ENCODE measurements around the gene KTI12. TPM values are rescaled to one million over a fixed set of nuclear protein-coding genes. Genes with fewer than 3 reads are reported as not detected.
"Not testable (repeated sequence)": the region's sequence is repeated elsewhere in the genome, so short reads cannot be mapped to it uniquely, and the experiment has no call there.

KTI12 gene
- polyA plus RNA-seq (ENCODE audit: insufficient read length), result 6.2 TPM
- long read RNA-seq, donor 1, transcript KTI12-201 (1 exons, 1,714 nt), result major isoform, 16 of 16 reads
- long read RNA-seq, donor 1, partial matches to known transcripts, result 0 of 16 reads
- long read RNA-seq, donor 1, other reads (novel, unspliced or antisense), result 0 of 16 reads
- long read RNA-seq, donor 2, transcript KTI12-201 (1 exons, 1,714 nt), result major isoform, 11 of 11 reads
- long read RNA-seq, donor 2, partial matches to known transcripts, result 0 of 11 reads
- long read RNA-seq, donor 2, other reads (novel, unspliced or antisense), result 0 of 11 reads
- long read RNA-seq, donor 3, transcript KTI12-201 (1 exons, 1,714 nt), result major isoform, 8 of 8 reads
- long read RNA-seq, donor 3, partial matches to known transcripts, result 0 of 8 reads
- long read RNA-seq, donor 3, other reads (novel, unspliced or antisense), result 0 of 8 reads
- long read RNA-seq, donor 4, partial matches to known transcripts, result 0 of 1 reads
- long read RNA-seq, donor 4, other reads (novel, unspliced or antisense), result 0 of 1 reads
- long read RNA-seq, donor 5, transcript KTI12-201 (1 exons, 1,714 nt), result major isoform, 8 of 8 reads
- long read RNA-seq, donor 5, partial matches to known transcripts, result 0 of 8 reads
- long read RNA-seq, donor 5, other reads (novel, unspliced or antisense), result 0 of 8 reads
- long read RNA-seq, donor 6, transcript KTI12-201 (1 exons, 1,714 nt), result major isoform, 16 of 16 reads
- long read RNA-seq, donor 6, partial matches to known transcripts, result 0 of 16 reads
- long read RNA-seq, donor 6, other reads (novel, unspliced or antisense), result 0 of 16 reads
- long read RNA-seq, donor 7, transcript KTI12-201 (1 exons, 1,714 nt), result major isoform, 11 of 11 reads
- long read RNA-seq, donor 7, partial matches to known transcripts, result 0 of 11 reads
- long read RNA-seq, donor 7, other reads (novel, unspliced or antisense), result 0 of 11 reads
- long read RNA-seq, donor 8, partial matches to known transcripts, result 0 of 2 reads
- long read RNA-seq, donor 8, other reads (novel, unspliced or antisense), result 0 of 2 reads

GRCh38 chr1:52033190-52034049 lies at the start of gene KTI12:
KTI12 (minus strand) TSS chr1:52033810; CDS start chr1:52033761, 49 bp downstream.
- DNase-seq, result peak; percentile 88

- no peak for DNase-seq
Measured at GRCh38 chr1:52080014-52080415, 46.4 kb upstream of the KTI12 start.

- not testable (repeated sequence) for DNase-seq
Measured at GRCh38 chr1:52077277-52077676, 43.7 kb upstream of the KTI12 start.

GRCh38 chr1:52072291-52072690 lies 38.7 kb upstream of the KTI12 start:
- no peak for DNase-seq

GRCh38 chr1:52070704-52071103 lies 37.1 kb upstream of the KTI12 start:
- no peak for DNase-seq

- no peak for DNase-seq
Measured at GRCh38 chr1:52063192-52063591, 29.6 kb upstream of the KTI12 start.

- DNase-seq, result no peak
Measured at GRCh38 chr1:52060822-52061221, 27.2 kb upstream of the KTI12 start.

- no peak for DNase-seq
Measured at GRCh38 chr1:52059888-52060287, 26.3 kb upstream of the KTI12 start.

GRCh38 chr1:52059321-52059720 lies 25.7 kb upstream of the KTI12 start:
- no peak for DNase-seq

- no peak for DNase-seq
Measured at GRCh38 chr1:52057876-52058415, 24.3 kb upstream of the KTI12 start.

- DNase-seq, result no peak
Measured at GRCh38 chr1:52057255-52057654, 23.6 kb upstream of the KTI12 start.

- DNase-seq, result no peak
Measured at GRCh38 chr1:52056937-52057231, 23.3 kb upstream of the KTI12 start.

GRCh38 chr1:52056163-52056936 lies 22.7 kb upstream of the KTI12 start, which contains the start of gene BTF3L4:
BTF3L4 (plus strand) TSS chr1:52056295; CDS start chr1:52059848, 3,553 bp downstream.
- DNase-seq, result peak; percentile 92

GRCh38 chr1:52055866-52056162 lies 22.2 kb upstream of the KTI12 start:
- DNase-seq, result no peak

GRCh38 chr1:52055066-52055865 lies 21.7 kb upstream of the KTI12 start, which contains the start of gene TXNDC12:
TXNDC12 (minus strand) TSS chr1:52055191; CDS start chr1:52055096, 95 bp downstream.
- DNase-seq, result peak; percentile 89

GRCh38 chr1:52054496-52055065 lies 21.0 kb upstream of the KTI12 start:
- DNase-seq, result no peak

- no peak for DNase-seq
Measured at GRCh38 chr1:52053862-52054261, 20.3 kb upstream of the KTI12 start.

GRCh38 chr1:52049337-52049736 lies 15.7 kb upstream of the KTI12 start:
- DNase-seq, result not testable (repeated sequence)

GRCh38 chr1:52045666-52046195 lies 12.1 kb upstream of the KTI12 start:
- DNase-seq, result not testable (repeated sequence)

All from left kidney (tissue), 8 donors.